Measurements from ENCODE around the gene TARBP2. TPM values are rescaled to one million over a fixed set of nuclear protein-coding genes. Genes with fewer than 3 reads are reported as not detected.

TARBP2 gene
- total RNA-seq, 6 experiments from 2014 or later: 15.1 to 20.8 (median 17.8) TPM

DNA sequence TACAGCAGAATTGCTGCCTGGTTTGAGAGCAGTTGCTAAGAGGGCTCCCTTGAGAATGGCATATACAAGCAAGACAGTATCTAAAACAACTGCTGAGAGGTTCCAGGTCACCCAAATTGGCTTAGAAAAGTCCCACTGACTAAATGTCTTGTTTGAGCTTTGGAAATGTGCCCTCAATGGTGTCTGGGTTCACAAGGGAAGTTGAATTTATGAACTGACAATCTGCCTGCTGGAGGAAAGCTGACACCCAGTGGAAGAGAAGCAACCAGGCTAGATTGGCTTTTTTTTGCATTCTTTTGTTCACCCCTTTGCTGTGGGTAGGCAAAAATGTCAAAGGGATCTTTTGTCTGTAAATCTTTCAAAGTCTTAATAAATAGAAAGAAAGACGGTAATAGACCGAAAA is 50.8 kb downstream of the TARBP2 start:
- ATAC-seq: peak in 2 of 4 donors; percentile 28 to 52
- Histone ChIP-seq H3K36me3 (peaks cover 0 to 29% (median 11%) of the 10 kb centered on the region in 4 donors), H3K4me1 (no peaks in the 10 kb centered on the region), H3K27ac (no peak overlapping the region), H3K9me3 (no peaks in the 10 kb centered on the region), H3K4me3 (no peak overlapping the region), H3K27me3 (no peaks in the 10 kb centered on the region)
- no peak for TF ChIP-seq POLR2A (IDR thresholded peaks at IDR 0.05)
- TF ChIP-seq, protein P1, sequence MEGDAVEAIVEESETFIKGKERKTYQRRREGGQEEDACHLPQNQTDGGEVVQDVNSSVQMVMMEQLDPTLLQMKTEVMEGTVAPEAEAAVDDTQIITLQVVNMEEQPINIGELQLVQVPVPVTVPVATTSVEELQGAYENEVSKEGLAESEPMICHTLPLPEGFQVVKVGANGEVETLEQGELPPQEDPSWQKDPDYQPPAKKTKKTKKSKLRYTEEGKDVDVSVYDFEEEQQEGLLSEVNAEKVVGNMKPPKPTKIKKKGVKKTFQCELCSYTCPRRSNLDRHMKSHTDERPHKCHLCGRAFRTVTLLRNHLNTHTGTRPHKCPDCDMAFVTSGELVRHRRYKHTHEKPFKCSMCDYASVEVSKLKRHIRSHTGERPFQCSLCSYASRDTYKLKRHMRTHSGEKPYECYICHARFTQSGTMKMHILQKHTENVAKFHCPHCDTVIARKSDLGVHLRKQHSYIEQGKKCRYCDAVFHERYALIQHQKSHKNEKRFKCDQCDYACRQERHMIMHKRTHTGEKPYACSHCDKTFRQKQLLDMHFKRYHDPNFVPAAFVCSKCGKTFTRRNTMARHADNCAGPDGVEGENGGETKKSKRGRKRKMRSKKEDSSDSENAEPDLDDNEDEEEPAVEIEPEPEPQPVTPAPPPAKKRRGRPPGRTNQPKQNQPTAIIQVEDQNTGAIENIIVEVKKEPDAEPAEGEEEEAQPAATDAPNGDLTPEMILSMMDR (IDR thresholded peaks at IDR 0.05): no peak
- WGBS (ENCODE audit: insufficient coverage, low coverage, low lambda C conversion rate, missing lambda C conversion rate): 96% methylated on average over 2 of the region's 2 CpGs
- intact Hi-C loops (cut with DNase I): loop anchor here in 1 of 2 donors (10.0 kb wide), 1 partner anchor 193 kb away; no protein-coding TSS in a partner anchor
- no peak for DNase-seq

DNA sequence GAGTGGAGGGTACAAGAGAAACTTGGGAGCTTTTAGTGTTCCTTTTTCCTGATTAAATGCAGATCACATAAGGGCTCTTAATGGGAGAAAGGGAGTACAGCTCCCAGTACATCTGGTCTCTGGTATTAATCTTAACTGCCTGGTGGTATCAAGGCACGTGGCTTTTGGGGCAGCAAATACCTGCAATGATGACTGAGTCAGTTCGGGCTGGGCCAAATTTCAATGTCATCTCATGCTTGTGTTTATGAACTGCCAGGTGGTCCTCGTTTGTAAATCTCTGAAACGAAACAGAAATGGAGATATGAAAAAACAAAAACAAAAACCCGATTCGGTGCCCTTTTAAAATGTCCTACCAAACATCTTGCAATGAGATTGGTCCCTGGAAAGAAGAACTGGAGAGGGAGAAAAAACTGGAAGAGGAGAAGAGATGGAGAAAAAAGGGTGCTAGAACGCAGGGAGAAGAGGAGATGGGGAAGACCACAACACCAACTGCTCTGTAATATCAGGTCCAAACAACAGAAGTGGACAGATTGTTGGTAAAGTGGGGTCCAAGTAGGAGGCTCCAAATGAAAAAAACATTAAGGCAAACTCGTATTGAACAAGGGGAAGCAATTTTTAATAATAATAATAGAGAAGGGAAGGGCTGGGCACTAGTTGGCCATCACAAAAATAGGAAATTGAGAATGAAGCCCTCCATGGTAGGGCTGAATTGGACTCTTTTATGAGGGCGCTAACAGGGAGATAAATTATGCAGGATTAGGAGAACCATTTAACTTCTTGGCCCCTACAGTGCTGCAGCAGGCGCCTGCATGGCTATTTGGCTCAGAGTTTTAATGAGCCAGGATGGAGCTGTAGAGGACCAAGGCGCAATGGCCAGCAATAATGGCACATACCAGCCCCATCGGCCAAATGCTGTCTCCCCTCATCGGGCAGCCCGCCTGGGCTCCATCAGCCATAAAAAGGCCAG is 51.6 kb downstream of the TARBP2 start:
- Histone ChIP-seq H3K27ac (no peak overlapping the region), H3K36me3 (peaks cover 0 to 29% (median 11%) of the 10 kb centered on the region in 4 donors), H3K4me3 (no peak overlapping the region), H3K4me1 (no peaks in the 10 kb centered on the region), H3K27me3 (no peaks in the 10 kb centered on the region), H3K9me3 (no peaks in the 10 kb centered on the region)
- ATAC-seq: no peak
- 92% methylated on average over 11 of the region's 14 CpGs for WGBS (ENCODE audit: insufficient coverage, low coverage, low lambda C conversion rate, missing lambda C conversion rate)
- TF ChIP-seq POLR2A (IDR thresholded peaks at IDR 0.05): no peak
- TF ChIP-seq, protein P1 (IDR thresholded peaks at IDR 0.05): no peak
- intact Hi-C loops (cut with DNase I): loop anchor here in 1 of 2 donors (10.0 kb wide), 1 partner anchor 192 kb away; no protein-coding TSS in a partner anchor
- DNase-seq: no peak

Small RNA genes lying within 50 kb of the gene (small RNA-seq; reads per million reads assigned to genes)
- 0 reads per million in 2 experiments for gene AC023509.3

Other genes starting within 250 kb of the TARBP2 start
- 10 to 100 TPM in 2 of 6 experiments, 1 to 10 TPM in 3, under 1 TPM in 1; 0.04 to 15.0 (median 4.5) TPM for gene ESPL1, start 233.0 kb upstream of the TARBP2 start, total RNA-seq
- 100 to 1,000 TPM; 122 to 170 (median 146) TPM for gene PFDN5, start 205.7 kb upstream of the TARBP2 start, total RNA-seq
- 10 to 100 TPM; 17.6 to 27.1 (median 20.8) TPM for gene MYG1, start 201.6 kb upstream of the TARBP2 start, total RNA-seq
- 10 to 100 TPM; 22.0 to 29.1 (median 26.7) TPM for gene AAAS, start 179.7 kb upstream of the TARBP2 start, total RNA-seq
- not detected for gene SP7, start 164.9 kb upstream of the TARBP2 start, total RNA-seq
- 10 to 100 TPM; 20.3 to 29.2 (median 23.9) TPM for gene SP1, start 121.1 kb upstream of the TARBP2 start, total RNA-seq
- under 1 TPM; 0.09 to 0.74 (median 0.48) TPM for gene AMHR2, start 77.4 kb upstream of the TARBP2 start, total RNA-seq
- 10 to 100 TPM; 35.9 to 91.2 (median 61.0) TPM for gene PRR13, start 59.5 kb upstream of the TARBP2 start, total RNA-seq
- gene PCBP2, start 49.2 kb upstream of the TARBP2 start, total RNA-seq: 100 to 1,000 TPM; 254 to 463 (median 347) TPM
- 1 to 10 TPM in 4 of 6 experiments, under 1 TPM in 2; 0.68 to 2.9 (median 1.5) TPM for gene MAP3K12, start 1.8 kb upstream of the TARBP2 start, total RNA-seq
- not detected for gene NPFF, start 6.2 kb downstream of the TARBP2 start, total RNA-seq
- gene ATF7, start 125.1 kb downstream of the TARBP2 start, total RNA-seq: 10 to 100 TPM in 5 of 6 experiments, 1 to 10 TPM in 1; 7.9 to 18.7 (median 12.3) TPM
- gene ATP5MC2, start 174.8 kb downstream of the TARBP2 start, total RNA-seq: 100 to 1,000 TPM; 122 to 160 (median 135) TPM
- 10 to 100 TPM; 25.4 to 53.7 (median 34.2) TPM for gene CALCOCO1, start 226.2 kb downstream of the TARBP2 start, total RNA-seq